Stomach (tissue), 9 donors: ENCODE measurements around the gene SECISBP2L. TPM values are rescaled to one million over a fixed set of nuclear protein-coding genes. Genes with fewer than 3 reads are reported as not detected.

Experiments used
- DNase-seq, 2 donors: peaks; one replicate each; pipeline versions ENCODE4 v3.0.0 to v3.0.0-alpha.2; 2013 to 2019
- H3K27ac ChIP-seq, 5 donors: fragments of 200-600 bp in 4 of 5; sonication (generic) in 4 of 5; one replicate each; pipeline ENCODE4 v1.5.1; 2013 to 2019; ENCODE audit warnings: mild to moderate bottlenecking in 1 of 5, moderate library complexity in 1 of 5
- H3K27me3 ChIP-seq, 3 donors: fragments of 200-600 bp; sonication (generic); one replicate each; pipeline ENCODE4 v1.5.1; 2017 to 2019; ENCODE audit warnings: mixed run types in 1 of 3
- H3K36me3 ChIP-seq, 4 donors: fragments of 200-600 bp; sonication (generic); 1 replicate in 3 of 4; 2 replicates in 1 of 4; pipeline ENCODE4 v1.5.1; 2016 to 2019
- H3K4me1 ChIP-seq, 4 donors: fragments of 200-600 bp; sonication (generic); one replicate each; pipeline ENCODE4 v1.5.1; 2016 to 2019
- H3K4me3 ChIP-seq, 4 donors: fragments of 200-600 bp; sonication (generic) in 3 of 4; one replicate each; pipeline ENCODE4 v1.5.1; 2016 to 2019; ENCODE audit warnings: mild to moderate bottlenecking in 1 of 4
- H3K9me3 ChIP-seq, 4 donors: fragments of 200-600 bp; sonication (generic); one replicate each; pipeline ENCODE4 v1.5.1; 2016 to 2019
- CTCF ChIP-seq, 7 experiments: fragments of 450-650 bp in 4 of 7; fragments of 200-600 bp in 3 of 7; sonication (generic) in 3 of 7; IDR thresholded peaks; one replicate each; pipeline ENCODE4 v1.5.1; 2016 to 2019; ENCODE audit warnings: antibody characterized with exemption in 7 of 7, control low read depth in 2 of 7, mild to moderate bottlenecking in 1 of 7
- EP300 ChIP-seq: sonication (generic); formaldehyde crosslinking; IDR thresholded peaks from one replicate; pipeline ENCODE4 v1.6.1; 2017; ENCODE audit warnings: antibody characterized with exemption
- POLR2A ChIP-seq, 4 donors: fragments of 450-650 bp; IDR thresholded peaks; one replicate each; pipeline ENCODE4 v1.6.1; 2016; ENCODE audit warnings: antibody characterized with exemption in 4 of 4, control low read depth in 2 of 4, mild to moderate bottlenecking in 1 of 4, moderate library complexity in 1 of 4
- POLR2AphosphoS5 ChIP-seq, 3 donors: sonication (generic); formaldehyde crosslinking; IDR thresholded peaks; one replicate each; pipeline ENCODE4 v1.6.1; 2016; ENCODE audit warnings: antibody characterized with exemption in 3 of 3
- WGBS, 5 donors: extraction: QIAGEN DNeasy Blood & Tissue Kit in 3 of 5; methylation state at CpG; one replicate each; pipeline versions ENCODE4 v1.1.5 to v1.1.7; 2013 to 2018; 5-methylcytosine and 5-hydroxymethylcytosine counted together
- intact Hi-C: fragments of 100-400 bp; cut with DNase I; formaldehyde crosslinking; loops from one replicate; pipeline ENCODE4 v1.15.1; 2023; ENCODE audit warnings: low total_unique reads
- polyA plus RNA-seq, 3 donors: library from polyadenylated mRNA; stranded (reverse); fragments of 200-250 nt; gene quantifications; one replicate each; pipeline ENCODE4 v1.2.3, GENCODE V29; 2013
- total RNA-seq, 5 donors: library from RNA; depleted of rRNA; stranded (reverse); fragments of >200 nt; gene quantifications; one replicate each; pipeline versions ENCODE4 v1.1.0 to v1.2.3, GENCODE V29; 2014 to 2016
- donor health status: healthy with polysubstance abuse.
- donor health status: Bipolar disorder and iron deficiency.
- donor health status: healthy.

The SECISBP2L gene
- total and polyA plus RNA-seq, 8 donors: 6.4 to 113 (median 25.4) TPM

GRCh38 chr15:49047456-49047855 is 1.2 kb upstream of the SECISBP2L start:
- Histone ChIP-seq H3K27me3 (no peaks in the 10 kb centered on the region), H3K36me3 (no peaks in the 10 kb centered on the region), H3K27ac (no peak overlapping the region), H3K4me3 (no peak overlapping the region), H3K9me3 (no peaks in the 10 kb centered on the region), H3K4me1 (peaks cover 6 to 37% (median 21%) of the 10 kb centered on the region in 4 donors)
- no peak for TF ChIP-seq EP300
- no peak for TF ChIP-seq POLR2A (IDR thresholded peaks at IDR 0.05)
- no peak for TF ChIP-seq CTCF (IDR thresholded peaks at IDR 0.05)
- no peak for TF ChIP-seq POLR2AphosphoS5 (IDR thresholded peaks at IDR 0.05)
- DNase-seq: no peak
- intact Hi-C loops: no loop called here

- Histone ChIP-seq H3K4me3 (peak overlapping the region; percentile 73 to 96 (median 84)), H3K27me3 (no peaks in the 10 kb centered on the region), H3K27ac (peak overlapping the region; percentile 86 to 95 (median 89)), H3K4me1 (peaks cover 6 to 52% (median 28%) of the 10 kb centered on the region in 4 donors), H3K9me3 (no peaks in the 10 kb centered on the region), H3K36me3 (no peaks in the 10 kb centered on the region)
- no peak for DNase-seq
- TF ChIP-seq POLR2A (IDR thresholded peaks at IDR 0.05) (no peak), POLR2AphosphoS5 (IDR thresholded peaks at IDR 0.05) (no peak), EP300 (no peak), CTCF (IDR thresholded peaks at IDR 0.05) (no peak)
- intact Hi-C loops: no loop called here
- 0% methylated on average over 13 to 17 of the region's 17 CpGs for WGBS, 5 donors
Observed at GRCh38 chr15:49045751-49046219, 461 bp downstream of the SECISBP2L start.

GRCh38 chr15:49044766-49045606 is 1.3 kb downstream of the SECISBP2L start:
- TF ChIP-seq POLR2AphosphoS5 (IDR thresholded peaks at IDR 0.05) (no peak), CTCF (IDR thresholded peaks at IDR 0.05) (no peak), POLR2A (IDR thresholded peaks at IDR 0.05) (no peak), EP300 (no peak)
- WGBS, 5 donors: 5 to 12% (median 6%) methylated on average over 8 of the region's 8 CpGs
- Histone ChIP-seq H3K4me3 (peak overlapping the region; percentile 73 to 96 (median 84)), H3K4me1 (peaks cover 6 to 53% (median 28%) of the 10 kb centered on the region in 4 donors), H3K36me3 (no peaks in the 10 kb centered on the region), H3K27me3 (no peaks in the 10 kb centered on the region), H3K9me3 (no peaks in the 10 kb centered on the region), H3K27ac (peak overlapping the region in 4 of 5 donors; percentile 87 to 95 (median 90))
- peak in 1 of 2 donors; percentile 16 for DNase-seq
- intact Hi-C loops: no loop called here

- intact Hi-C loops: no loop called here
- DNase-seq: no peak
- TF ChIP-seq POLR2A (IDR thresholded peaks at IDR 0.05): no peak
- TF ChIP-seq CTCF (IDR thresholded peaks at IDR 0.05): no peak
- H3K9me3 ChIP-seq: no peaks in the 10 kb centered on the region
- 50 to 68% (median 55%) methylated on average over 3 of the region's 3 CpGs for WGBS, 5 donors
- H3K4me1 ChIP-seq: peaks cover 6 to 57% (median 33%) of the 10 kb centered on the region in 4 donors
- H3K27ac ChIP-seq: no peak overlapping the region
- H3K4me3 ChIP-seq: peak overlapping the region; percentile 73 to 96 (median 84)
- H3K36me3 ChIP-seq: no peaks in the 10 kb centered on the region
- H3K27me3 ChIP-seq: no peaks in the 10 kb centered on the region
Observed at GRCh38 chr15:49044002-49044401, 2.2 kb downstream of the SECISBP2L start.
